CD4-positive, CD25-positive, alpha-beta regulatory T cell (primary cell): ENCODE measurements around the gene CCSER1. TPM values are rescaled to one million over a fixed set of nuclear protein-coding genes. Genes with fewer than 3 reads are reported as not detected.
"Not testable (repeated sequence)": the region's sequence is repeated elsewhere in the genome, so short reads cannot be mapped to it uniquely, and the experiment has no call there.

ENCODE experiments used
- ATAC-seq, 2 donors: fragments of 150-1000 bp; cut with Tn5 transposase; one replicate each; pipeline ENCODE4 v1.10.0; 2021; ENCODE audit warnings: low read depth in 2 of 2, moderate number of reproducible peaks in 2 of 2, moderate library complexity in 1 of 2
- DNase-seq, 3 donors: peaks; one replicate each; pipeline versions ENCODE4 v3.0.0 to v3.0.0-alpha.2; 2012 to 2022; ENCODE audit warnings: mixed read lengths in 1 of 3
- H3K27ac ChIP-seq: one replicate; pipeline ENCODE4 v1.7.0; 2013; ENCODE audit warnings: mild to moderate bottlenecking, low read length; ENCODE audit not compliant: insufficient read depth, poor library complexity, severe bottlenecking
- H3K27me3 ChIP-seq: one replicate; pipeline ENCODE4 v1.7.0; 2013; ENCODE audit warnings: low read length; ENCODE audit not compliant: control insufficient read depth, insufficient read depth
- H3K36me3 ChIP-seq: one replicate; pipeline ENCODE4 v1.7.0; 2013; ENCODE audit warnings: mild to moderate bottlenecking, low read length, moderate library complexity; ENCODE audit not compliant: control insufficient read depth, insufficient read depth
- H3K4me1 ChIP-seq: 2 replicates; pipeline ENCODE4 v1.7.0; 2013; ENCODE audit warnings: mild to moderate bottlenecking, low read length; ENCODE audit not compliant: insufficient read depth, control insufficient read depth, poor library complexity, severe bottlenecking
- H3K4me3 ChIP-seq: one replicate; pipeline ENCODE4 v1.7.0; 2013; ENCODE audit warnings: low read depth, mild to moderate bottlenecking, low read length, moderate library complexity
- H3K9me3 ChIP-seq, 2 experiments: 1 replicate in 1 of 2; 2 replicates in 1 of 2; pipeline ENCODE4 v1.7.0; 2013; ENCODE audit warnings: low read length in 2 of 2, mild to moderate bottlenecking in 1 of 2, moderate library complexity in 1 of 2; ENCODE audit not compliant: control insufficient read depth in 2 of 2
- H3K27ac Mint-ChIP-seq, 3 donors: one replicate each; pipeline ENCODE4 v1.8.0; 2020 to 2022; ENCODE audit warnings: mild to moderate bottlenecking in 3 of 3, mixed read lengths in 3 of 3, moderate library complexity in 2 of 3
- H3K27me3 Mint-ChIP-seq: one replicate; pipeline ENCODE4 v1.8.0; 2022; ENCODE audit warnings: mild to moderate bottlenecking, mixed read lengths
- H3K36me3 Mint-ChIP-seq: one replicate; pipeline ENCODE4 v1.8.0; 2020; ENCODE audit warnings: mixed read lengths
- H3K4me1 Mint-ChIP-seq, 4 donors: one replicate each; pipeline ENCODE4 v1.8.0; 2020 to 2022; ENCODE audit warnings: mixed read lengths in 4 of 4, mild to moderate bottlenecking in 1 of 4
- H3K4me3 Mint-ChIP-seq, 4 donors: one replicate each; pipeline ENCODE4 v1.8.0; 2020 to 2022; ENCODE audit warnings: mild to moderate bottlenecking in 4 of 4, mixed read lengths in 4 of 4, moderate library complexity in 3 of 4
- H3K9me3 Mint-ChIP-seq, 7 donors: one replicate each; pipeline ENCODE4 v1.8.0; 2020 to 2022; ENCODE audit warnings: mixed read lengths in 7 of 7, mild to moderate bottlenecking in 3 of 7, moderate library complexity in 2 of 7
- polyA plus RNA-seq, 4 donors: library from polyadenylated mRNA; unstranded; fragments of 300-500 nt; fragmentation: Illumina TruSeq; gene quantifications; one replicate each; pipeline ENCODE4 v1.2.3, GENCODE V29; 2021
- total RNA-seq: library from RNA; stranded (reverse); gene quantifications from one replicate; pipeline ENCODE4 v1.2.3, GENCODE V29; 2022

Gene CCSER1
- total and polyA plus RNA-seq, 5 donors from 2014 or later = 0.20 to 0.60 TPM; not detected in 3

DNA sequence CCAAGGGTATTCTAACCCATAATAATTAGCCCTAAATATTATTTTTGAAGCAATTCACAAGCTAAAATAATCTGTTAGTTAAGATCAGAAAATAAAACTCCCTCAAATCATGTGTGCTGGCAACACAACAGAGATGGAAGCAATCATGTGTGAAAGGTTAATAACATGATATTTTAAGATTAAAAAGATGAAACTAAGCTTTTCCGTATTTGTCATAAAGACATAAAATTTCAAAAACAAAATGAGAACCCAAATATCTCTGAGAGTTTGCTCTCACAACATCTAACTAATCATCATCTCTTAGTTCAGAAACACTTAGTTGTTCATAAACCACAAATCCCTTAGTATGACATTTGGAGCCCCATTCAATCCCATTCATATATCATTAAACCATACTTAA, 749.1 kb downstream of the CCSER1 start:
- Mint-ChIP-seq H3K27me3 (no peaks in the 10 kb centered on the region), H3K4me1 (no peaks in the 10 kb centered on the region), H3K36me3 (no peaks in the 10 kb centered on the region), H3K9me3 (peaks cover 2 to 24% (median 11%) of the 10 kb centered on the region in 7 donors), H3K4me3 (no peak overlapping the region), H3K27ac (no peak overlapping the region)
- no peak for ATAC-seq
- Histone ChIP-seq H3K9me3 (peaks cover 0 to 10% of the 10 kb centered on the region in 2 experiments), H3K27ac (no peak overlapping the region), H3K27me3 (no peaks in the 10 kb centered on the region), H3K36me3 (no peaks in the 10 kb centered on the region), H3K4me1 (no peaks in the 10 kb centered on the region), H3K4me3 (no peak overlapping the region)
- DNase-seq = no peak

DNA sequence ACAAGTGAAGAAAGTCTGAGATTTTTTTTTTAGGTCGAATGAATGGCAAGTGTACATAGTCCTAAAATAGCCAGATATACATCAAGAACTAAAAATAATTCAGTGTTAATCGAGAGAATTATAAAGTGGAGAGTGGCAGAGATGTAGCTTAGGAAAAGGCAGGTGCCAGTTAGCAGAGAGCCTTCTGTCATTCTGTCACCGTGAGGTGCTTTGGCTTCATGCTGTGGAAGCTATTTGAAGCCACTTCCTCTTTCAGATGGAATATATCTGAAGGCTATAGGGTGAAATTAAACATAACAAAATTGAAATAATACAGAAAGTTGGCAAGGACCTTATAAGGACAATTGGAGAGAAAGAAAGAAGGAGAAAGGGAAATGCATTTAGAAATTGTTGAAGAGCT, 756.3 kb downstream of the CCSER1 start:
- Histone ChIP-seq H3K9me3 (peaks cover 0 to 10% of the 10 kb centered on the region in 2 experiments), H3K4me3 (no peak overlapping the region), H3K27me3 (no peaks in the 10 kb centered on the region), H3K4me1 (no peaks in the 10 kb centered on the region), H3K27ac (no peak overlapping the region), H3K36me3 (no peaks in the 10 kb centered on the region)
- no peak overlapping the region for H3K4me3 Mint-ChIP-seq
- H3K36me3 Mint-ChIP-seq = no peaks in the 10 kb centered on the region
- ATAC-seq (no peak), DNase-seq (no peak)
- H3K9me3 Mint-ChIP-seq = peaks cover 0 to 14% (median 6%) of the 10 kb centered on the region in 7 donors
- no peak overlapping the region for H3K27ac Mint-ChIP-seq
- H3K4me1 Mint-ChIP-seq = no peaks in the 10 kb centered on the region
- no peaks in the 10 kb centered on the region for H3K27me3 Mint-ChIP-seq

DNA sequence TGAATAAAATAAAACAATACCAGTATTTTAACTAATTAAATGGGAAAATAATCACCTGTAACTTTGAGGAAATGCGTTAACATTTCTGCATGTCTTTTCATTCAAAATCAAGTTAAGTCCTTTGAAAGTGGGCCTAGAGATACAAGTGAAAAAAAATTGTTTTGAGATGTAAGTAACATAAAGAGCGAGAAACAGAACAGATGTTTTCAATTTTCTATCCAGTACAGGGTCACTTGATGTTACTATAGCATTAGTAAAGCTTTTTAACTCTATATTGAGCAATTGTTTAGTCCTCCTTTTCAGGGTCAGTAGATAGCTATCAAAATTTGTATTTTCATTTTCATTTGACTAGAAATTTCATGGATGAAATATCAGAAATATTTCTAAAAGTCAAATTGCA, 761.4 kb downstream of the CCSER1 start:
- Histone ChIP-seq H3K27me3 (no peaks in the 10 kb centered on the region), H3K4me1 (no peaks in the 10 kb centered on the region), H3K4me3 (no peak overlapping the region), H3K27ac (no peak overlapping the region), H3K9me3 (no peaks in the 10 kb centered on the region), H3K36me3 (no peaks in the 10 kb centered on the region)
- no peaks in the 10 kb centered on the region for H3K4me1 Mint-ChIP-seq
- H3K4me3 Mint-ChIP-seq = no peak overlapping the region
- no peak for DNase-seq
- no peaks in the 10 kb centered on the region for H3K27me3 Mint-ChIP-seq
- ATAC-seq = no peak
- H3K27ac Mint-ChIP-seq = no peak overlapping the region
- H3K36me3 Mint-ChIP-seq = no peaks in the 10 kb centered on the region
- peaks cover 0 to 13% (median 0%) of the 10 kb centered on the region in 7 donors for H3K9me3 Mint-ChIP-seq

DNA sequence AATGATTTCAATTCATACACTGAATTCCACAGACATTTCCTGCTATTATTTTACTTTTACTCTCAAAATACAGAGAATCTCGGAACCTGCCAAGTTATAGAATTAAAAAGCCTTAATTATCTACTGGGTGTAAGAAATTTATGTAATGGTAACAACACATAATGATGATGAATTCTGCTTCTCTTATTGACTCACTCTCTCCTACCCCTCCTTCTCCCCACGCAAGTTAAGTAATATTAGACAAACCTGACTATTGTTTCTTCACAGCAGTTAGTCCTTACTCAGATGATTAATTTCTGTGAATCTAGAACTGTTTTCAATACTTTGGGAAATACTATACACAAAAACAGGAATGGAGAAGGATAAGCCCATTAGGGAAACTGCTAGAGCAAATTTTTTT, 762.0 kb downstream of the CCSER1 start:
- H3K27ac ChIP-seq = no peak overlapping the region
- H3K4me1 ChIP-seq = no peaks in the 10 kb centered on the region
- H3K27ac Mint-ChIP-seq = no peak overlapping the region
- H3K27me3 Mint-ChIP-seq = no peaks in the 10 kb centered on the region
- no peak overlapping the region for H3K4me3 ChIP-seq
- H3K9me3 Mint-ChIP-seq = peaks cover 0 to 15% (median 0%) of the 10 kb centered on the region in 7 donors
- no peaks in the 10 kb centered on the region for H3K36me3 ChIP-seq
- no peak overlapping the region for H3K4me3 Mint-ChIP-seq
- no peaks in the 10 kb centered on the region for H3K36me3 Mint-ChIP-seq
- no peaks in the 10 kb centered on the region for H3K4me1 Mint-ChIP-seq
- DNase-seq (no peak), ATAC-seq (no peak)
- H3K9me3 ChIP-seq = no peaks in the 10 kb centered on the region
- no peaks in the 10 kb centered on the region for H3K27me3 ChIP-seq

DNA sequence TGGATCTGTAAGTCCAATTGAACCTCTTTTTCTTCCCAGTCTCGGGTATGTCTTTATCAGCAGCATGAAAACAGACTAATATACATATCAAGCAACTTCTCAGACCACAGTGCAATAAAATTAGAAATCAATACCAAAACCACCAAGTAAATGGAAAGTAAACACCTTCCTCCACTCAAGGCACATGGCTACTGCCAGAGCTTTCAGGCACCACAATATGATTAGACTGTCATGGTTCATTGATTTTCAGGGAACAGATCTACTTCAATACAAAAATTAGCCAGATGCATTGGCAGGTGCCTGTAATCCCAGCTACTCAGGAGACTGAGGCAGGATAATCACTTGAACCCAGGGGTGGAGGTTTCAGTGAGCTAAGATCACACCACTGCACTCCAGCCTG, 776.2 kb downstream of the CCSER1 start:
- H3K4me1 Mint-ChIP-seq, H3K9me3 ChIP-seq, ATAC-seq, H3K27me3 ChIP-seq, H3K27me3 Mint-ChIP-seq, H3K36me3 ChIP-seq, H3K4me1 ChIP-seq, H3K36me3 Mint-ChIP-seq, H3K27ac Mint-ChIP-seq, DNase-seq, H3K4me3 ChIP-seq, H3K4me3 Mint-ChIP-seq, H3K27ac ChIP-seq: not testable (repeated sequence)
- peaks cover 4 to 57% (median 14%) of the 10 kb centered on the region in 7 donors for H3K9me3 Mint-ChIP-seq

DNA sequence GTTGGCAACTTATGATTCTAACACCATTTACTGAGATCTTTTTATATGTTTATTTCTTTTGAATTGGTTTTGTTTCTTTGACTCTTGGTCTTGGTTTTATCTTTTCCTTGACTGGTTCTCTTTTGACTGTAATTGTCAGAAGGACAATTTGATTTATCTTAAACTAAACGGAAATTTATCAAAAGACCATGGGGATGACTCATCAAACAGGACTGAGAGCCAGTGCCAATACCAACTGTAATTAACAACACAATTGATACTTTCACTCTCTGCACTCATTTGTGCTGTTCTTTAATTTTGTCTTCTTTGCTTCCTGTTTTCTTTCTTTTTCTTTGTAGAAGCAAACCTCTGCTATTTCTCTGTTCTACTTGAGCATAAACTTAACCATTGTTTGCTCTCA, 776.8 kb downstream of the CCSER1 start:
- Histone ChIP-seq H3K4me3 (no peak overlapping the region), H3K4me1 (no peaks in the 10 kb centered on the region), H3K27ac (no peak overlapping the region), H3K9me3 (peaks cover 2 to 9% of the 10 kb centered on the region in 2 experiments), H3K27me3 (no peaks in the 10 kb centered on the region), H3K36me3 (no peaks in the 10 kb centered on the region)
- Mint-ChIP-seq H3K36me3 (no peaks in the 10 kb centered on the region), H3K9me3 (peaks cover 3 to 53% (median 14%) of the 10 kb centered on the region in 7 donors), H3K4me3 (no peak overlapping the region), H3K27ac (no peak overlapping the region), H3K27me3 (no peaks in the 10 kb centered on the region), H3K4me1 (no peaks in the 10 kb centered on the region)
- ATAC-seq (no peak), DNase-seq (no peak)

DNA sequence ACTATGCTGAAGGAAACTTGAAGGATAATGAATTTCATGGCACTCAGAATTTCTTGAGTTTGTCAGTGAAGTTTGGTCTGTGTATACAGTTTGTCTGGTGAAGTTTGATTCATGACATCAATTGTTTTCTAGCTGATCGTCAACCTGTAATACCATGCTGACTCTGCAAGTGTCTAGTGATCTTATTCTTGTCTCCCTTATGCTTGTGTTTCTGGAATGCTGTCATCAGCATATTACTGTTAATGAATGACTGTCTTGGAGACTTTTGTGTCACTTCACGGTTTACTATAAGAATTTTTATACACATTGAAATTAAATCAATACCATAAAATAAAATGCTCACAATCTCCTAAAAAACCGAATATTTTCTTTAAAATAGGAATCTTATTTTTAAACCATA, 779.0 kb downstream of the CCSER1 start:
- Mint-ChIP-seq H3K9me3 (peaks cover 0 to 48% (median 16%) of the 10 kb centered on the region in 7 donors), H3K27ac (no peak overlapping the region), H3K36me3 (no peaks in the 10 kb centered on the region), H3K4me1 (no peaks in the 10 kb centered on the region), H3K27me3 (no peaks in the 10 kb centered on the region), H3K4me3 (no peak overlapping the region)
- H3K27ac ChIP-seq = no peak overlapping the region
- DNase-seq (no peak), ATAC-seq (no peak)
- no peaks in the 10 kb centered on the region for H3K4me1 ChIP-seq
- no peak overlapping the region for H3K4me3 ChIP-seq
- H3K36me3 ChIP-seq = no peaks in the 10 kb centered on the region
- H3K9me3 ChIP-seq = peaks cover 2 to 9% of the 10 kb centered on the region in 2 experiments
- H3K27me3 ChIP-seq = no peaks in the 10 kb centered on the region

DNA sequence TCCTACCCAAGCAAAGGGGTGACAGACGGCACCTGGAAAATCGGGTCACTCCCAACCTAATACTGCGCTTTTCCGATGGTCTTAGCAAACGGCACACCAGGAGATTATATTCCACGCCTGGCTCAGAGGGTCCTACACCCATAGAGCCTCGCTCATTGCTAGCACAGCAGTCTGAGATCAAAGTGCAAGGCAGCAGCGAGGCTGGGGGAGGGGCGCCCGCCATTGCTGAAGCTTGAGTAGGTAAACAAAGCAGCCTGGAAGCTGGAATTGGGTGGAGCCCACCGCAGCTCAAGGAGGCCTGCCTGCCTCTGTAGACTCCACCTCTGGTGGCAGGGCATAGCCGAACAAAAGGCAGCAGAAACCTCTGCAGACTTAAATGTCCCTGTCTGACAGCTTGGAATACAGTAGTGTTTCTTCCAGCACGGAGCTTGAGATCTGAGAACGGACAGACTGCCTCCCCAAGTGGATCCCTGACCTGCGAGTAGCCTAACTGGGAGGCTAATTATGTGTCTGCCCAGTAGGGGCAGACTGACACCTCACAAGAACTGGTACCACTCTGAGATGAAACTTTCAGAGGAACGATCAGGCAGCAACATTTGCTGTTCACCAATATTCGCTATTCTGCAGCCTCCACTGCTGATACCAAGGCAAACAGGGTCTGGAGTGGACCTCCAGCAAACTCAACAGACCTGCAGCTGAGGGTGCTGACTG, 784.7 kb downstream of the CCSER1 start:
- H3K4me1 Mint-ChIP-seq, H3K4me3 Mint-ChIP-seq, H3K27me3 Mint-ChIP-seq, H3K27ac Mint-ChIP-seq, H3K36me3 Mint-ChIP-seq, DNase-seq, H3K4me1 ChIP-seq, H3K27ac ChIP-seq, H3K36me3 ChIP-seq, ATAC-seq, H3K27me3 ChIP-seq, H3K9me3 ChIP-seq, H3K4me3 ChIP-seq: not testable (repeated sequence)
- H3K9me3 Mint-ChIP-seq = peaks cover 2 to 17% (median 9%) of the 10 kb centered on the region in 7 donors
